IMR-90 (cell line): Measurements from ENCODE around the gene NFATC1. TPM values are rescaled to one million over a fixed set of nuclear protein-coding genes. Genes with fewer than 3 reads are reported as not detected.

Experiments
- ATAC-seq: fragments of 200-7000 bp; cut with Tn5 transposase; 2 replicates; pipeline ENCODE4 v1.9.1; 2020; ENCODE audit warnings: low read depth, mild to moderate bottlenecking, moderate library complexity
- BruUV-seq: library from RNA; stranded (reverse); fragments of 400-500 nt; replicated peaks from 2 replicates; lab custom pipeline; 2021; lab: Mats Ljungman, UMichigan
- CTCF ChIA-PET: fragments of 300-600 bp; formaldehyde crosslinking; extraction: SDS; loops from one replicate; lab custom pipeline; 2021; ENCODE audit warnings: antibody characterized with exemption; lab: Yijun Ruan, JAX
- POLR2A ChIA-PET: fragments of 300-600 bp; sonication (Branson Sonifier 250); formaldehyde crosslinking; loops from one replicate; lab custom pipeline; 2022; ENCODE audit warnings: antibody characterized with exemption; ENCODE audit not compliant: unreplicated experiment; lab: Charles Lee
- DNase-seq: peaks from one replicate; pipeline ENCODE4 v3.0.0; 2013
- H2AFZ ChIP-seq: replicated peaks from 2 replicates; pipeline ENCODE3; 2013; ENCODE audit warnings: low read length, mild to moderate bottlenecking; ENCODE audit not compliant: poor library complexity
- H2AK5ac ChIP-seq: 2 replicates; pipeline ENCODE4 v1.6.1; 2013; ENCODE audit warnings: low read depth, low read length, inconsistent platforms
- H2AK9ac ChIP-seq: replicated peaks from 2 replicates; pipeline ENCODE3; 2013; ENCODE audit warnings: mild to moderate bottlenecking, low read depth, low read length, moderate library complexity; ENCODE audit not compliant: poor library complexity
- H2BK120ac ChIP-seq: 2 replicates; pipeline ENCODE4 v1.6.1; 2013; ENCODE audit warnings: low read depth, low read length, inconsistent platforms
- H2BK15ac ChIP-seq: 3 replicates; pipeline ENCODE4 v1.6.1; 2013; ENCODE audit warnings: low read depth, low read length, inconsistent platforms
- H2BK20ac ChIP-seq: 2 replicates; pipeline ENCODE4 v1.6.1; 2013; ENCODE audit warnings: low read depth, mild to moderate bottlenecking, inconsistent platforms, low read length, moderate library complexity
- H2BK5ac ChIP-seq: 2 replicates; pipeline ENCODE4 v1.6.1; 2013; ENCODE audit warnings: mild to moderate bottlenecking, low read depth, low read length, inconsistent platforms; ENCODE audit not compliant: poor library complexity, severe bottlenecking
- H3K14ac ChIP-seq: replicated peaks from 2 replicates; pipeline ENCODE4 v1.6.1; 2013; ENCODE audit warnings: low read depth, low read length, inconsistent platforms
- H3K18ac ChIP-seq: 2 replicates; pipeline ENCODE4 v1.6.1; 2013; ENCODE audit warnings: low read depth, low read length, control low read depth
- H3K23ac ChIP-seq: 2 replicates; pipeline ENCODE4 v1.6.1; 2013; ENCODE audit warnings: low read depth, low read length, inconsistent platforms
- H3K27ac ChIP-seq: 2 replicates; pipeline ENCODE4 v1.5.1; 2013; ENCODE audit warnings: mild to moderate bottlenecking, control low read depth, low read length; ENCODE audit not compliant: insufficient read depth
- H3K27me3 ChIP-seq: 2 replicates; pipeline ENCODE4 v1.6.1; 2013; ENCODE audit warnings: low read length; ENCODE audit not compliant: control insufficient read depth, insufficient read depth
- H3K36me3 ChIP-seq: 2 replicates; pipeline ENCODE4 v1.6.1; 2013; ENCODE audit warnings: low read length, mixed read lengths; ENCODE audit not compliant: control insufficient read depth, insufficient read depth
- H3K4ac ChIP-seq: 2 replicates; pipeline ENCODE4 v1.6.1; 2013; ENCODE audit warnings: low read depth, low read length, inconsistent platforms
- H3K4me1 ChIP-seq: 2 replicates; pipeline ENCODE4 v1.6.1; 2013; ENCODE audit warnings: low read length, mixed read lengths; ENCODE audit not compliant: control insufficient read depth, insufficient read depth
- H3K4me2 ChIP-seq: 2 replicates; pipeline ENCODE4 v1.6.1; 2013; ENCODE audit warnings: low read depth, mild to moderate bottlenecking, control low read depth, low read length, moderate library complexity
- H3K4me3 ChIP-seq: 2 replicates; pipeline ENCODE4 v1.5.1; 2013; ENCODE audit warnings: low read depth, mild to moderate bottlenecking, control low read depth, low read length, moderate library complexity; ENCODE audit not compliant: insufficient read depth
- H3K56ac ChIP-seq: 2 replicates; pipeline ENCODE4 v1.6.1; 2013; ENCODE audit warnings: low read length, inconsistent platforms; ENCODE audit not compliant: insufficient read depth; ENCODE audit errors: extremely low read depth
- H3K79me1 ChIP-seq, 2 experiments: 2 replicates each; pipeline ENCODE4 v1.6.1; 2013; ENCODE audit warnings: low read length in 2 of 2, inconsistent platforms in 1 of 2, low read depth in 1 of 2
- H3K9ac ChIP-seq: 2 replicates; pipeline ENCODE4 v1.6.1; 2013; ENCODE audit warnings: low read depth, low read length, control low read depth
- H3K9me1 ChIP-seq: 2 replicates; pipeline ENCODE4 v1.6.1; 2013; ENCODE audit warnings: low read length, inconsistent platforms; ENCODE audit not compliant: insufficient read depth
- H3K9me3 ChIP-seq: 2 replicates; pipeline ENCODE4 v1.6.1; 2013; ENCODE audit warnings: low read length; ENCODE audit not compliant: control insufficient read depth, insufficient read depth
- H4K20me1 ChIP-seq: 2 replicates; pipeline ENCODE4 v1.6.1; 2013; ENCODE audit warnings: low read length, inconsistent platforms; ENCODE audit not compliant: insufficient read depth
- H4K5ac ChIP-seq: 2 replicates; pipeline ENCODE4 v1.6.1; 2013; ENCODE audit warnings: mild to moderate bottlenecking, low read depth, low read length, control low read depth
- H4K8ac ChIP-seq, 2 experiments: 2 replicates each; pipeline ENCODE4 v1.6.1; 2013; ENCODE audit warnings: low read depth in 2 of 2, low read length in 2 of 2, control low read depth in 1 of 2, inconsistent platforms in 1 of 2
- H4K91ac ChIP-seq: 2 replicates; pipeline ENCODE4 v1.6.1; 2013; ENCODE audit warnings: low read depth, low read length, inconsistent platforms; ENCODE audit not compliant: insufficient read depth
- BHLHE40 ChIP-seq: fragments of 150-350 bp; IDR thresholded peaks from 2 replicates; pipeline ENCODE4 v1.6.1; 2016; ENCODE audit warnings: mild to moderate bottlenecking, low read depth, low read length
- CEBPB ChIP-seq: IDR thresholded peaks from 2 replicates; pipeline ENCODE4 v1.6.1; 2012; ENCODE audit warnings: low read depth, low read length, improper control_type of control experiment
- CHD1 ChIP-seq: IDR thresholded peaks from 2 replicates; pipeline ENCODE4 v1.6.1; 2012; ENCODE audit warnings: low read depth, low read length, improper control_type of control experiment
- CTCF ChIP-seq: conservative IDR thresholded peaks from 2 replicates; pipeline ENCODE4 v1.5.1; 2012; ENCODE audit warnings: mild to moderate bottlenecking, low read depth, low read length, improper control_type of control experiment
- ELK1 ChIP-seq: fragments of 150-350 bp; IDR thresholded peaks from 2 replicates; pipeline ENCODE4 v1.6.1; 2016; ENCODE audit warnings: low read depth, mild to moderate bottlenecking, low read length, moderate library complexity, borderline replicate concordance
- FOS ChIP-seq: fragments of 150-350 bp; IDR thresholded peaks from 2 replicates; pipeline ENCODE4 v1.6.1; 2016; ENCODE audit warnings: low read depth, low read length
- MAFK ChIP-seq: IDR thresholded peaks from 2 replicates; pipeline ENCODE4 v1.6.1; 2012; ENCODE audit warnings: low read depth, low read length, improper control_type of control experiment
- MAZ ChIP-seq: IDR thresholded peaks from 2 replicates; pipeline ENCODE4 v1.6.1; 2012; ENCODE audit warnings: low read depth, mild to moderate bottlenecking, low read length, improper control_type of control experiment, moderate library complexity, borderline replicate concordance
- MXI1 ChIP-seq: IDR thresholded peaks from 2 replicates; pipeline ENCODE4 v1.6.1; 2012; ENCODE audit warnings: low read depth, mild to moderate bottlenecking, low read length, moderate library complexity, borderline replicate concordance
- NFE2L2 ChIP-seq: fragments of 150-350 bp; IDR thresholded peaks from 2 replicates; pipeline ENCODE4 v1.6.1; 2016; ENCODE audit warnings: low read depth, mild to moderate bottlenecking, low read length
- POLR2A ChIP-seq: IDR thresholded peaks from 2 replicates; pipeline ENCODE4 v1.6.1; 2012; ENCODE audit warnings: mild to moderate bottlenecking, low read depth, low read length
- RAD21 ChIP-seq: IDR thresholded peaks from 2 replicates; pipeline ENCODE4 v1.6.1; 2012; ENCODE audit warnings: low read length, improper control_type of control experiment
- RCOR1 ChIP-seq: IDR thresholded peaks from 2 replicates; pipeline ENCODE4 v1.6.1; 2012; ENCODE audit warnings: mild to moderate bottlenecking, low read length, improper control_type of control experiment; ENCODE audit not compliant: insufficient replicate concordance
- RFX5 ChIP-seq: IDR thresholded peaks from 2 replicates; pipeline ENCODE4 v1.8.0; 2012; ENCODE audit warnings: low read depth, mild to moderate bottlenecking, low read length, moderate library complexity
- SMC3 ChIP-seq: fragments of 150-350 bp; IDR thresholded peaks from 2 replicates; pipeline ENCODE4 v1.6.1; 2016; ENCODE audit warnings: low read depth, mild to moderate bottlenecking, antibody characterized with exemption, low read length, moderate library complexity
- USF2 ChIP-seq: fragments of 150-350 bp; IDR thresholded peaks from 2 replicates; pipeline ENCODE4 v1.6.1; 2017; ENCODE audit warnings: mild to moderate bottlenecking, antibody characterized with exemption, low read length, low read depth
- WGBS, 2 experiments: methylation state at CpG; one replicate each; pipeline versions ENCODE4 v1.1.5 to v1.1.7; 2013; ENCODE audit warnings: missing lambda C conversion rate in 2 of 2; ENCODE audit not compliant: insufficient read length in 1 of 2; ENCODE audit errors: extremely low coverage in 2 of 2; 5-methylcytosine and 5-hydroxymethylcytosine counted together
- dilution Hi-C: fragments of 300-500 bp; cut with HindIII; formaldehyde crosslinking; loops from one replicate; pipeline ENCODE4 v1.14.3; 2018; ENCODE audit warnings: low sequenced_read_pairs; ENCODE audit not compliant: unreplicated experiment
- in situ Hi-C: fragments of 300-500 bp; cut with MboI; formaldehyde crosslinking; loops from 3 replicates; pipeline ENCODE4 v1.14.3; 2019; ENCODE audit warnings: low sequenced_read_pairs, inconsistent platforms, mixed read lengths
- intact Hi-C: fragments of 100-400 bp; cut with micrococcal nuclease; formaldehyde crosslinking; loops from 2 replicates; pipeline ENCODE4 v1.10.0; 2022
- polyA plus RNA-seq, 3 experiments: library from polyadenylated mRNA; depleted of rRNA; stranded (reverse); fragments of >200 nt; gene quantifications; 2 replicates each; pipeline ENCODE4 v1.2.3, GENCODE V29; 2012; ENCODE audit warnings: low replicate concordance in 1 of 3
- total RNA-seq: library from RNA; depleted of rRNA; stranded (reverse); fragments of >200 nt; gene quantifications from 2 replicates; pipeline ENCODE4 v1.2.3, GENCODE V29; 2012

Gene NFATC1
- total and polyA plus RNA-seq, 2 of the 4 experiments (the other 2 are of a cell fraction): 0.36 to 1.8 TPM

- DNase-seq (no peak), ATAC-seq (no peak)
- in situ Hi-C loops (no loop called here), dilution Hi-C loops (no loop called here), intact Hi-C loops (no loop called here)
- Histone ChIP-seq H2BK15ac (no peak overlapping the region), H2AK5ac (no peak overlapping the region), H3K18ac (no peak overlapping the region), H3K9ac (no peak overlapping the region), H3K9me1 (no peaks in the 10 kb centered on the region; the same call in 1 of the 2 replicates), H3K4me3 (no peak overlapping the region), H2BK5ac (no peak overlapping the region), H2AK9ac (no peak overlapping the region), H3K56ac (no peak overlapping the region), H2BK20ac (no peak overlapping the region), H4K20me1 (no peaks in the 10 kb centered on the region), H2AFZ (peak overlapping the region; percentile 15), H3K79me1 (no peaks in the 10 kb centered on the region), H3K14ac (no peak overlapping the region), H3K4ac (no peak overlapping the region), H2BK120ac (no peak overlapping the region), H3K4me2 (no peak overlapping the region), H3K27ac (no peak overlapping the region), H4K91ac (no peak overlapping the region), H3K9me3 (no peaks in the 10 kb centered on the region), H4K8ac (no peak overlapping the region), H3K23ac (no peak overlapping the region), H3K27me3 (no peaks in the 10 kb centered on the region), H3K4me1 (no peaks in the 10 kb centered on the region), H3K36me3 (peaks cover 11% of the 10 kb centered on the region), H4K5ac (no peak overlapping the region)
- no TSS peak for BruUV-seq
- POLR2A ChIA-PET: no interaction called here
- CTCF ChIA-PET: no interaction called here
- TF ChIP-seq ELK1: no peak
- no peak for TF ChIP-seq CEBPB
- TF ChIP-seq USF2: no peak
- no peak for TF ChIP-seq CTCF
- no peak for TF ChIP-seq NFE2L2
- no peak for TF ChIP-seq RCOR1
- TF ChIP-seq BHLHE40: no peak
- no peak for TF ChIP-seq CHD1
- no peak for TF ChIP-seq MAZ
- TF ChIP-seq RAD21: no peak
- TF ChIP-seq MAFK: no peak
- no peak for TF ChIP-seq FOS
- no peak for TF ChIP-seq POLR2A
- no peak for TF ChIP-seq SMC3
- TF ChIP-seq MXI1: no peak
- TF ChIP-seq RFX5: no peak
- WGBS, 2 experiments: 100% methylated on average over 6 of the region's 17 CpGs; no CpG with 5 or more reads in 1 of the 2 experiments
Measured at GRCh38 chr18:79373736-79374135, 22.0 kb upstream of the NFATC1 start.
